IPS DF 4.7 (cell line): Measurements from ENCODE around the gene RAPGEFL1.
"Not testable (repeated sequence)": the region's sequence is repeated elsewhere in the genome, so short reads cannot be mapped to it uniquely, and the experiment has no call there.

ENCODE experiments used
- DNase-seq: peaks from one replicate; pipeline ENCODE4 v3.0.0-alpha.2; 2013; ENCODE audit warnings: low spot score; ENCODE audit errors: extremely low read depth

RAPGEFL1 gene

GRCh38 chr17:40173091-40173777 lies 4.0 kb upstream of the RAPGEFL1 start:
- DNase-seq, result no peak

DNA sequence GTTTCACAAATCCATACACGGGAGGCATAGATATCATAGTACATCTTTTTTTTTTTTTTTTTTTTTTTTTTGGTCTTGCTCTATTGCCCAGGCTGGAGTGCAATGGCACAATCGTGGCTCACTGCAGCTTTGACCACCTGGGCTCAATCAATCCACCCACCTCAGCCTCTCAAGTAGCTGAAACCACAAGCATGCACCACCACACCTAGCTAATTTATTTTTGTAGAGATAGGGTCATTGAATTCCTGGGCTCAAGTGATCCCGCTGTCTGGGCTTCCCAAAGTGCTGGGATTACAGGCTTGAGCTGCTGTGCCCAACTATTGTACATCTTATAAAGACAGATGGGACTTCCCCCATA lies 3.5 kb upstream of the RAPGEFL1 start:
- no peak for DNase-seq

DNA sequence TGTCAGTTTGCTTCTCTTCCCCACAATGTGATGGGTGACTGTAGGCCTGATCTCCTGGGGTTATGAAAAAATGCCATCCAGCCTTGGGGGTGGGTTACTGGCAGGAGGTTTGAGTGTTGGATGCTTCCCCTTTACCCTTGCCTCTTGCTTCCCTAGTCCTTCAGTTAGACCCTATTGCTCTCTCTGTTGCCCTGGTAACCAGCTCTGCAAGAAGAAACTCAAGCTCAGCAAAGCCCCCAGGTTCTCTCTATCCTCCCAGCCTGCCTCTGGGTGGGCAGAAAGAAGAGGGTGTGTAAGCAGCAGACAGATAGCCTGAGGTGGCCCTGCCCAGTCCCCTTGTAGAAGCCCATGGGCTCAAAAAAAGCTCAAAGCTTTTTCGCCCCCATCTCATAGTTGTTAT lies 2.8 kb upstream of the RAPGEFL1 start:
- no peak for DNase-seq

DNA sequence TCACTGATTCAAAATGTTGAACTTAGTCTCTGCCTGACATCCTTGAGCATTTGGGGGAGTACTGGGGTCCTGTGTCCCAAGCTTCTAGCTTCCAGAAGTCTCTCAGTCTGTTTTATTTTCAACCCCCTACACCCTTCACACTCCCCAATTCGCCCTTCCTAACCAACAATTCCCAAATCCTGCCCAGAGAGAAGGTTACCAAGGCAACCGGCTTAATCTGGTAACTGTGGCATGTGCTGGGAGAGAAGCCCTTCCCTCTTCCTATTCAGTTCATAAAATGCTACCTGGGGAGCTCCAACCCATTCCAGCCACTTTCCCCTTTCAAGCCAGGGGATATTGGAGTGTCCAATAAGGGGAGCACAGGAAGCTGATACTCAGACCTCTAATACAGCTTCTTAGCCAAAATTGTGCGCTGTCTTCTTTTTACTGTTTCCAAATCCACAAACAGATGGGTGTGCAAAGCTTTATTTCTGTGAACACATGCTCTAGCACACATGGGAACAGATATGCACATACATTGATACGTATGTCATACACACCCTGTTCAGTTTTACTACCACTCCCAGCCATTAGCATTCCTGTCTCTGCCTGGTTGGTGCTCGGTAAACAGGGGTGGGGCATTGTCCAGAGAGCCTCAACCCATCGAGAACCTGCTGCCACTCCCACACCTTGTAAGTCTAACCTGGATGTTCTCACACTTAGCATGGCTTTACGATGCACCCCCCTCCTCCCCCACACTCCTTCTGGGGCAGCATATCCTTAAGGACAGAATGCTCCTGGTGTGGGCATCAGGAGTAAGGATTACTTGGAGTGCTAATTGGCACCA lies 1.1 kb upstream of the RAPGEFL1 start:
- no peak for DNase-seq

DNA sequence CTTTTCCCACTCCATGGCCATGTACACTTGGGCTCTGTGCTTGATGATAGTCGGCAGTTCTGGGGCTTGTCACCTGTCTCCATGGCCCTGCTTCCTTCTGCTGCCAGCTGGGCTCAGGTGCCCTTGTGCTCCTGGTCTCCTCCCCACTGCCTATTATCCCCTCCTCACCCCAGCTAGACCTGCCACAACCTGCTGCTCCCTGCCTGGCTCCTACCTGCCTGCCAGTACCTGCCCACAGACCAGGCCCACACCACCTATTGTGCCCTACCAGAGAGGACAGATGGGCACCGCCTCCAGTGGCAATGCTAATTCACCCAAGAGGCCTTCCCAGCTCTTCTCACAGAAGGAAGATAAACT lies 538 bp upstream of the RAPGEFL1 start:
- DNase-seq, result no peak

DNA sequence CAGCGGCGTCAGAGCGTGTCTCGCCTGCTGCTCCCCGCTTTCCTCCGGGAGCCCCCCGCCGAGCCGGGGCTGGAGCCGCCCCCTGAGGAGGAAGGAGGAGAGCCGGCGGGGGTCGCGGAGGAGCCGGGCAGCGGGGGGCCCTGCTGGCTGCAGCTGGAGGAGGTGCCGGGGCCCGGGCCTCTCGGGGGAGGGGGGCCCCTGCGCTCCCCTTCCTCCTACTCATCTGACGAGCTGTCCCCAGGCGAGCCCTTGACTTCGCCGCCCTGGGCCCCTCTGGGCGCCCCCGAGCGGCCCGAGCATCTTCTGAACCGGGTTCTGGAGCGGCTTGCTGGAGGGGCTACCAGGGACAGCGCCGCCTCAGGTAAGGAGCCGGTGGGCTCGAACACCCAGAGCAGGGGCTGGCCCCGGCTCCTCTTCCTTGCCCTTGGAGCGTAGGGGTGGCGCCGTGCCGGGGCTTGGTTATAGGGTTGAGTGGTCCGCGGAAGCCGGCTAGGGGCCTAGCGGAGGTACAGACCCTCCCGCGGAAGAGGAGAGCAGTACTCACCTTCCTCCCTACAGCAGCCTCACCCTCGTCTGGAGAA lies 841 bp downstream of the RAPGEFL1 start:
- DNase-seq, result no peak

DNA sequence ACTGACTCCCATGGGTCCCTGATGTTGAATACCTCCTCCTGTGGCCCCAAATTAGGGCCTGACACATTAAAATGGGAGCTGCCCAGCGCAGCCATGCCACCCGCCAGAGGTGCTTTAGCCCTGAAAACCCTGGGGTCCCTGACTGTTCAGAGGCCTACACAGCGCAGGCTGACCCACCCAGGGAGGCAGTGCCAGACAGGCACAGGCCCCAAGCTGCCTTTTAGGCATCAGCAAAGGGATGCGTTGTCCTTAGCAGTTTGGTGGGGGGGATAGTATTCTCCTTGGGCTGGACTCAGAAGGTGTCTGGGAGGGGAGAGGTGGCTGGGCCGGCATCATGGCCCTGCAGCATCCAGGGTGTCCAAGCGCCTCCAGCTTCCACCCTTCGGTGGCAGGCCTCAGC lies 1.4 kb downstream of the RAPGEFL1 start:
- no peak for DNase-seq

DNA sequence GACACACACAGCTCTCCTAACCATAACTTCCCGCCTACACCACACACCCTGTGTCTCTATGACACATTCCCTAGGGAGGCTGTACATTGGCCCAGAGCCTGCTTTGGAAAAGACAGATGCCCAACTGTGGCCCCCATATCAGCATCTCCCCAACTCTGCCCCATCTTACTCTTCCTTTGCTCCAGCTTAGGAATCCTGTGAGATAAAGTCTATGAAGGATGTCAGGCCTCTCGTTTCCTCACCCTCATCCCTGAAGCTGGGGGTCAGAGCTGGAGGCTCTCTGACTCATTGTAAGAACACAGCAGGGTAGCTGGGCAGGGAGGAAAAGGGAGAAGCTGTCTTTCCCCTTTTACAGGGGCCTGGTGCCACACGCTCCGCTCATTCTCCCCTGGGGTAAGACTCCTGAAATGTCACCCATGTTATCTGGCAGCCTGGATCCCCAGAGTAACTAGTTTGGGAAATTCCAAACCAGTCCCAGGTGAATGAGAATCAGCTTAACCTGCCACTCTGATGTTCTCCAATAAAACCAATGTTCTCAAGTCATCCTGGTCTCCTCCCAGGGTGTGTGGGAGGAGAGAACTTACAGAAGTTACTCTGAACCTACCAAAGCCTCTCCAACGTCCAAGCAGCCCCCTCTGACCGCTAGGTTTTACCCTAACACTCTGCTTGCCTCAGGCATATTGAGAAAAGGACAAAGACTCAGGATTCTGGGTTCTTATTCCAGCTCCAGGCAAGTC lies 2.8 kb downstream of the RAPGEFL1 start:
- DNase-seq, result no peak

DNA sequence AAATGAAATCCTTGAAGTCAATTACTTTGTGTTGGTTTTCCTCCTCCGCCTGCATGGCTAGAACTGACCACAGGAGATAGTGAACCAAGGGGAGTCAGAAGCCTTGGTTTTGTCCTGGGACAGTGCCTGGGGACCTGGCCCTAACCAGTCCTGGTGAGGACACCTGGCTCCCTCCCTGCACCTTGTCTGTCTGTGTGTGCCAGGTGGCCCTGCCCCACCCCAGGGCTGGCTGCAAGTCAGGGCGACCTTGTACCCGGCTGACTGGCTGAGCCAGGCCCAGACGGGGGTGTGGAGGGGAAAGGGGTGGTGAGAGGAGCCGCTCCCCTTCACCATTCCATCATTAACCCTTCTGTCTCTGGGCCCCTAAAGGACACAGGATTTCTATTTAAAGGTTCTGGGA lies 3.4 kb downstream of the RAPGEFL1 start:
- no peak for DNase-seq

DNA sequence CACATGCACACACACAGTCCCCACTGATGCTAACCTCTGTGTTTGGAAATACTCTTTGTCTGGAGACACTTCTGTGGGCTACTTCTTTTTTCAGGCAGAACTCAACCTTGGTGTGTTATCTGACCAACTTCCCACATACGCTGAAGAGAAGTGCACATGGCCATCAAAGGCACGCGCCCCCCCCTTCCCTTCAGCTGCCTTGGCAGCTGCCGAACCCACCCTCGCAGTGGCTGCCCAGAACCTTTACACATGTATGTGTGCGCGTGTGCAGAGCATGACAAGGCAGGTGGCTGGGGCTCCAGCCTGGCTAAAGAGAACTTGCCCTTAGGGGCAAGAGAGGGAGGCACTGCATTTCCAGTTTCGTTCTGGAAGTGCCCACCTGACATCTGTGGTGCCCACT lies 3.9 kb downstream of the RAPGEFL1 start:
- DNase-seq, result no peak

- DNase-seq, result no peak
Measured at GRCh38 chr17:40182606-40183005, 5.3 kb downstream of the RAPGEFL1 start.

GRCh38 chr17:40187238-40187637 lies 10.0 kb downstream of the RAPGEFL1 start:
- no peak for DNase-seq

DNA sequence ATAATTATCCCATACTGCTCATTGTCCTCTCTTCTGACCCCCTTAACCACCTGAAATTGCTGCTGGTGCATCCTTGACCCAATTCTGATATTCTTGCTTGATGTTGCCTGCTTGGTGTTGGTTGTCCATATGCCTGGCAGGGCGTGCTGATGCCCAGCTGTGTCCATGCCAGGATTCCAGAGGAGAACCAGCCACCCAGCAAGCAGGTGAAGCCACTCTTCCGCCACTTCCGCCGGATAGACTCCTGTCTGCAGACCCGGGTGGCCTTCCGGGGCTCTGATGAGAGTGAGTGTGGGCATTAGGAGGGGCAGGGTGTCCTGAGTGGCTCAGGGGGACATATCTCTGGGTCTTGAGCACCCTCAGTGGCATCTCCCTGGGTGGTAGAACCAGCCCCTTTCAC lies 11.4 kb downstream of the RAPGEFL1 start:
- no peak for DNase-seq

- DNase-seq, result no peak
Measured at GRCh38 chr17:40190197-40191021, 13.1 kb downstream of the RAPGEFL1 start.

DNA sequence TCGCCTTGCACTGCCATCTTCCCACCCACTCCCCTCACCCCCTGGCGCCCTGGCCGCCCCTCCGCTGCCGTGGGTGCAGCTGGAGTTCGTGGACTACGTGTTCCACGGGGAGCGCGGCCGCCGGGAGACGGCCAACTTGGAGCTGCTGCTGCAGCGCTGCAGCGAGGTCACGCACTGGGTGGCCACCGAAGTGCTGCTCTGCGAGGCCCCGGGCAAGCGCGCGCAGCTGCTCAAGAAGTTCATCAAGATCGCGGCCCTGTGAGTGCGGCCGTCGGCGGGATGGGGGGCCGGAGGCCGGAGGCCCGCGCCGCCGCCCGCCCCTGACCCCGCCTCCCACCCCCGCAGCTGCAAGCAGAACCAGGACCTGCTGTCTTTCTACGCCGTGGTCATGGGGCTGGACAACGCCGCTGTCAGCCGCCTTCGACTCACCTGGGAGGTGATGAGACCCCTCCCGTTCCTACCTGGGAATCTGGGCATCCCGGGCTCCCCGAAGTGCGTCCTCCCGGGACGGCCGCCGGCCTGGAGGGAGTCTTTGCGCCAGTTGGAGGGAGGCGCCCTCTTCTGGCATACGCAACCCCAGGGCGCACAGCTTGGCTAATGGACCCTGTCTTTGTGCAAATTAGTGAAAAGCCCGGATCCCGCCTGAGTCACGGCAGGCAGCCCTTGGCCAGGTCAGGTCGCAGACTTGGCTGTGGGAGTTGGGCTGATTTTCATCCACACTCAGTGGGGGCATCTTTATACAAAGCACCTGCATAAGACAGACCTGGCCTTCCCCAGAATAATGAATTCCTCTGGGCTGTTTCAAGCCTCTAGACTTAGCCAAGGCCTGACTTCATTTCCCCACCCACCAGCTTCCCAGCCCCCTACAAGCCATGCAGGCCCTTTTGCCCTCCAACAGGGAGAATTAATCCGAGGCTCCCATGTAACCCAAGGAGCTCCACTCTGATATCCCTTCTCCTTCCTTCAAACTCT lies 14.3 kb downstream of the RAPGEFL1 start:
- DNase-seq, result no peak

DNA sequence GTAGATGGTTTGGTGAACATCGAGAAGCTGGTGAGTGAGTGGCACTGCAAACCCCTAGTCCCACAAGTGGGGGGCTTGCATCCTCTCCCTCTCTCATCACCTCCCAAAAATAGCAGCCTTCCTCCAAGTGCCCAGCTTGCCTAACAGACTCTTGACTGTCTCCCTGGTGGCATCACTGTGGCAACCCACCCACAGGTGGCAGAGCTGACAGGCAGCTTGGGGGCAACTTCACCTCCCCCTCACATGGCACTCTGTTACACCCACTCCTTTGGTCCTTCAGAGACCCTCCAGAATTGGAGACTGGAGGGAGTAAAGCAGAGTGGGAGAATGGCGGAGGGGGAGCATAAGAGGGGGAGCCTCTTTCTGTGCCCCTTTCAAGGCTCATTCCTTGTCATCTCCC lies 15.7 kb downstream of the RAPGEFL1 start:
- no peak for DNase-seq

- no peak for DNase-seq
Measured at GRCh38 chr17:40194821-40195220, 17.6 kb downstream of the RAPGEFL1 start.

- DNase-seq, result no peak
Measured at GRCh38 chr17:40197550-40197949, 20.3 kb downstream of the RAPGEFL1 start.

GRCh38 chr17:40197965-40198456 lies 20.7 kb downstream of the RAPGEFL1 start:
- DNase-seq, result not testable (repeated sequence)

- DNase-seq, result no peak
Measured at GRCh38 chr17:40198576-40198975, 21.3 kb downstream of the RAPGEFL1 start.
